Fibroblast of peridontal ligament (primary cell): ENCODE measurements around the gene MAP3K4.

Experiments
- DNase-seq: peaks from one replicate; pipeline ENCODE4 v3.0.0-alpha.2; 2010; ENCODE audit errors: extremely low read depth

MAP3K4 gene, protein sequence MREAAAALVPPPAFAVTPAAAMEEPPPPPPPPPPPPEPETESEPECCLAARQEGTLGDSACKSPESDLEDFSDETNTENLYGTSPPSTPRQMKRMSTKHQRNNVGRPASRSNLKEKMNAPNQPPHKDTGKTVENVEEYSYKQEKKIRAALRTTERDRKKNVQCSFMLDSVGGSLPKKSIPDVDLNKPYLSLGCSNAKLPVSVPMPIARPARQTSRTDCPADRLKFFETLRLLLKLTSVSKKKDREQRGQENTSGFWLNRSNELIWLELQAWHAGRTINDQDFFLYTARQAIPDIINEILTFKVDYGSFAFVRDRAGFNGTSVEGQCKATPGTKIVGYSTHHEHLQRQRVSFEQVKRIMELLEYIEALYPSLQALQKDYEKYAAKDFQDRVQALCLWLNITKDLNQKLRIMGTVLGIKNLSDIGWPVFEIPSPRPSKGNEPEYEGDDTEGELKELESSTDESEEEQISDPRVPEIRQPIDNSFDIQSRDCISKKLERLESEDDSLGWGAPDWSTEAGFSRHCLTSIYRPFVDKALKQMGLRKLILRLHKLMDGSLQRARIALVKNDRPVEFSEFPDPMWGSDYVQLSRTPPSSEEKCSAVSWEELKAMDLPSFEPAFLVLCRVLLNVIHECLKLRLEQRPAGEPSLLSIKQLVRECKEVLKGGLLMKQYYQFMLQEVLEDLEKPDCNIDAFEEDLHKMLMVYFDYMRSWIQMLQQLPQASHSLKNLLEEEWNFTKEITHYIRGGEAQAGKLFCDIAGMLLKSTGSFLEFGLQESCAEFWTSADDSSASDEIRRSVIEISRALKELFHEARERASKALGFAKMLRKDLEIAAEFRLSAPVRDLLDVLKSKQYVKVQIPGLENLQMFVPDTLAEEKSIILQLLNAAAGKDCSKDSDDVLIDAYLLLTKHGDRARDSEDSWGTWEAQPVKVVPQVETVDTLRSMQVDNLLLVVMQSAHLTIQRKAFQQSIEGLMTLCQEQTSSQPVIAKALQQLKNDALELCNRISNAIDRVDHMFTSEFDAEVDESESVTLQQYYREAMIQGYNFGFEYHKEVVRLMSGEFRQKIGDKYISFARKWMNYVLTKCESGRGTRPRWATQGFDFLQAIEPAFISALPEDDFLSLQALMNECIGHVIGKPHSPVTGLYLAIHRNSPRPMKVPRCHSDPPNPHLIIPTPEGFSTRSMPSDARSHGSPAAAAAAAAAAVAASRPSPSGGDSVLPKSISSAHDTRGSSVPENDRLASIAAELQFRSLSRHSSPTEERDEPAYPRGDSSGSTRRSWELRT (N-terminal part only)

DNA sequence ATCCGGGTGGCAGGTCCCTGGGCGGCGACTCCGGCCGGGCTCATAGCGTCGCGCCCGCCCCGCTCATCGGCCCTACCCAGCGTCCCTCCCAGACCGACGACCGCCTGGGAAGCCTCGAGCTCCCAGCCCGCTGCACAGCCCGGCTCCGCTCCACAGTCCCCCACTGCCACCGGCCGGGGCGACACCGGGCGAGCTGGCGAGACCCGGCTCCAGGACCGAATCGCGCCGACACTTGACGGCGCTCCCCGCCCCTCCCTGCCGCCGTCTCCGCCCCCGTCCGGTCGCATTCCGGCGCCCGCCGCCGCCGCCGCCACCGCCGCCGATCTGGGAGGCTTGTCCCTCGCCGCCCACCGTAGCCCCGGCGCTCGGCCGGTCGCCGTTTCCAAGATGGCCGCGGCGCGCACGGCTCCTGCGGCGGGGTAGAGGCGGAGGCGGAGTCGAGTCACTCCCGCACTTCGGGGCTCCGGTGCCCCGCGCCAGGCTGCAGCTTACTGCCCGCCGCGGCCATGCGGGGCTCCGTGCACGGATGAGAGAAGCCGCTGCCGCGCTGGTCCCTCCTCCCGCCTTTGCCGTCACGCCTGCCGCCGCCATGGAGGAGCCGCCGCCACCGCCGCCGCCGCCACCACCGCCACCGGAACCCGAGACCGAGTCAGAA is at the start of gene MAP3K4:
Gene MAP3K4 (plus strand): TSS at position 364 of the 655 bp plus-strand sequence. CDS start 163 bp downstream, at position 527.
- DNase-seq, result peak; percentile 67

DNA sequence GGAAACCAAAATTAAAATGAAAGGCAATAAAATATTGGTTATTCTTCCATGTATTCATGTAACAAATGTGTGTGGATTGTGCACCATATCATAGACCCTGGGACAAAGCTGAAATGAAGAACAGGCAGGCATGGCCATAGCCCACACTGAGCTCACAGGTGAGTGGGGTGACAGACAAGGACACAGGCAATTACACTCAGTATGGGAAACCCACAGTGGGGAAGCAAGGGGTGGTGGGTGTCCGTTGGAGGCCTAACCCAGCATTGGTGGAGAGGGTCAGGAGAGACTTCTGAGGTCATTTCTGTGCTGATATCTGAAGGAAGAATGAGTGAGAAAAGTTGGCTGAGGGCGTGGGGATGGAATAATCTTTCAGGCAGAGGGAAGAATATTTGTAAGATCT is 47.6 kb upstream of the MAP3K4 start:
- no peak for DNase-seq

DNA sequence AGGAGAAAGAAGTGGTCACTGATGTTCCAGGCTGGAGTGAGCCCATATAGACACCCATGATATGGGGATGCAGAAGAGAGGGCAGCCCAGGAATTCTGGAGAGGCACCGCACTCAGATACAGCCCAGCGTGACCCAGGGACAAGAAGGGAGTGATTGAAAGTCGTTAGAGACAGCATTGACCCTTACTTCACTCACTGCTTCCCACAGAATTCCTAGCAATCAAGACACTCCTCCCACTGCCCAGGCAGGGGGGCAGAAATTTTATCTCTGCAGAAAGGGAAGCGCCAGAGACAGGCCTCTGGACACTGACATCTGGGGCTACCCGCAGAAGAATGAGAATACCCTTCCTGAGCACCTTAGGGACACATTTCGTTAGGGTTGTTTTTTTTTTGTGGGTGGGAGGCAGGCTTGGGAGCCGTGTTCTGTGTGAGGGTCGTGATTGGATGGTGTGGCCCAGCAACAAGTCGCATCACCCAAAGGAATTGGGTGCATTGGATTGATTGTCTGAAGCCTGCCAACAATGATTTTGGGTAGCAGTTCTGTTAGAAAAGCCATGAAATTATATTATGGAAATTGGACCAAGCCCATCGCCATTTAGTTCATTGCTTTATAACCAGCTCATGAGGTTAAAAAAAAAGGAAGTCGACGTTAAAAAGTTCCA is 45.9 kb upstream of the MAP3K4 start:
- DNase-seq, result no peak

DNA sequence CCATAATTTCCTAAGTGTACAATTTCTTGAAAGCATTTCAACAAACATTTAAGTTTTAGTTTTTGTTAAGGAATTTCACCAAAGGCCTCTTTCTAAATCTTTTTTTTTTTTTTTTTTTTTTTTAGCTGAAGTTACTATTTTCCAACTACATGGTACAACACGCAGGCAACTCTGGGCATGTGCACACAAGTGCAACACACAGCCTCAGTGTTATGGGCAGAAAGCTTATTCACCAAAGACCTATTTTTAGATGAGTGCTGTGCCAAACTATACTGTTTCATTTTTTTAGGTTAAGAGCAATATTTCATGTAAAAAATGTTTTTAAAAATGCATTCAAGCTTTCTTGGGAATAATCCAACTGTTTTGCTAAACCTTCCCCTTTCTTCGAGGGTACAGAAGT is 42.0 kb upstream of the MAP3K4 start:
- peak; percentile 12 for DNase-seq

DNA sequence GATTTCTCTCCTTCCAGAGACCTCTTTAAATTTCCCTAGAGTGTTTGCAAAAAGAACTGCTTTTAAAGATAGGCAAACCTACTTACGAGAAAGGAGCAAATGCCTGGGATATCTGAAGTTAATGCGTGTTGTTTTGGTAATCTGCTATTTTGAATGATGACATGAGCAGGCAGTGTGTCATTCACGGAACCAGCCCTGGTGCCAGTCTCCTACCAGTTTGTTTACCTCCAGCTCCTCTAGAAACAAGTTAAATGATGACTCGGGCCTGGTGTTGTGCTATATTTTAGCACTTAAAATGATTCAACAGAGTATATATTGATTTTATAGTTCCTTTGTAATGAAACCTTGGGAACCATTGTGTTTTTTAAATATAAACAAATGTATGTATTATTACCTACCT is 41.1 kb upstream of the MAP3K4 start:
- peak; percentile 56 for DNase-seq

DNA sequence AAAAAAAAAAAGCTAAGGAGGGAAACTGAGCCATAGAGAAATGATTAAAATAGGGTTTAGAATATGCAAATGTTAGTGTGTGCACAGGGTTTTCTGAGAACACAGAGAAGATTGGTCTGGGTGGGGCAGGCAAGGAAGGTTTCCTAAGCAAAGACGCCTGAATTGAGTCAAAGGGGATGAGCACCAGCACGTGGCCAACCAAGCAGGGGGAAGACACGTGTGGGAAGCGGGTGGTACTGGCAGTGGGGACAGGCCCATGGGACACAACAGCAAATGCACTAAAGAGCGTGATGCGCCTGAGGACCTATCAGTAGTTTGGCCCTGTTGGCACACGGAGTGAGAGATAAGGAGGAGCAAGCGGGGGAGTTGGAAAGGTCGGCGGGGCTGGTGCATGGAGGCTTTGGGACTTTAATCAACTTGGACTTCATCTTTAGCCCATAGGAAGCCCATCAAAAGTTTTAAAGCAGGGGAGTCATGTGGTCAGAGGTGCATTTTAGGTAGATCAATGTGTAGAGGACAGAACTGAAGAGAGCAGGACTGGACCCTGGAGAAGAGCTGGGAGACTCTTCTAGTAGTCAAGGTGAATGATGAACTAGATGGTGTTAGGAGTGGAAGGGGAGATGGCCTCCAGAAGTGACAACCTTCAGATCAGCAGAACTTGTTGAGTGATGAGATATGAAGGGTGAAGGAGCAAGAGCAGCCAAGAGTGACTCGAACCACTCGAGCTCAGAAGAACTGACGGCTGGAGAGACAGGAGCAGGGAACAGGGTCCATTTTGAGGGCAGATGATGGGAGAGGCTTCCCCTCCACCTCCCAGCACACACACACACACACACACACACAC is 40.2 kb upstream of the MAP3K4 start:
- DNase-seq, result no peak

DNA sequence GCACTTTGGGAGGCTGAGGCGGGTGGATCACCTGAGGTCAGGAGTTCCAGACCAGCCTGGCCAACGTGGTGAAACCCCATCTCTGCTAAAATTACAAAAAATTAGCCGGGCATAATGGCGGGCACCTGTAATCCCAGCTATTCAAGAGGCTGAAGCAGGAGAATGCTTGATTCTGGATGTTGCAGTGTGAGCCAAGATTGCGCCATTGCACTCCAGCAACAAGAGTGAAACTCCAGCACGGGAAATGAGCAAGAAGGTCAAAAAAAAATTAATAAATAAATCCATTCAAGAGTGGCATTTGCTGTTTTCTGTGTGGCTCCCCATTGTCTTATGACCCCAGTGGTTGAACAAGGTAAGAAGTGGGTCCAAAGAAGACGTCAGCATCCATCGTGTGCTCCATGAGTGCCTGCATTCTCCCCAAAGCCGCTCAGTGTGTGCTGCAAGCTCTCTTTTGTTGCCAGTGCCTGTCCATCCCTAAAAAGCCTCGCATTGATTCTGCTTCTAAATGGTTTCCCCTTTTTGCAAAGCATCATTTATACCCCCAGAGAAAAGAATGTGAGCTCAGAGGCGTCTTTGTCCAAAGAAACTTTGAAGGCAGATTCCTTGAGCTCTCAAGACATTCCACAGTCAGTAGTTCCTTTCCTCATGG is 38.8 kb upstream of the MAP3K4 start:
- DNase-seq, result no peak

DNA sequence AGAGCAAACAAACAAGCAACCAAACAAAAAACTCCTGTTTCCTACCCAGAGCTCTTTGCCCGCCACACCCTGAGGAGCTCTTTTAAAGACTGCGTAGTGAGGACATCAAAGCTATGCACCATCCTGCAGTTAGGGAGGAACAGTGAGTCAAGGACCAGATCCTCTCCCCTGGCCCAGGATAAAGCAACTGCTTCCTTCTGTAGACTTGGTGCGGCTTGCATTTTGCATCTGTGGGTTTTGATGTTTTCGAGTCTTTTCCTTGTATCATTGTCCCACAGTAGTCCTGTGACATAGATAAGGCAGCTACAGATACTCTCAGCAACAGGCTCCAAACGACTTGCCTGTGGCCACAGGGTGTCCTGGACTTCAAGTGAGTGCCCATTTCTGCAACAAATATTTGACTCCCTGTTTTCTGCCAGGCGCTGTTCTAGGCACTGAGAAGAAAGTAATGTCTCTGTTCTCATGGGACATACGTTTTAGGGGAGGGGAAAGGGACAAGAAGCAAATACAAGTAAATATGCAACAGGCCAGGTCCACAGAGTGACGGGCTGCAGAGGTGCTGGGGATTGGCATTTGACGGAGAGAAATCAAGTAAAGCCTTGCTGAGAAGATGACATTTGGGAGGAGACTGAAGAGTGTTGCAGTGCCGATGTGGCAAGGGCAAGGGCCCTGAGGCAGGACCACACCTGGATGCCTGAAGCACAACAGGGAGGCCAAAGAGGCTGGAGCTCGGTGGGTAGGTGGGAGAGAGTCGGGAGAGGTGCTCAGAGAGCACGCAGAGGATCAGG is 35.9 kb upstream of the MAP3K4 start:
- DNase-seq, result no peak

DNA sequence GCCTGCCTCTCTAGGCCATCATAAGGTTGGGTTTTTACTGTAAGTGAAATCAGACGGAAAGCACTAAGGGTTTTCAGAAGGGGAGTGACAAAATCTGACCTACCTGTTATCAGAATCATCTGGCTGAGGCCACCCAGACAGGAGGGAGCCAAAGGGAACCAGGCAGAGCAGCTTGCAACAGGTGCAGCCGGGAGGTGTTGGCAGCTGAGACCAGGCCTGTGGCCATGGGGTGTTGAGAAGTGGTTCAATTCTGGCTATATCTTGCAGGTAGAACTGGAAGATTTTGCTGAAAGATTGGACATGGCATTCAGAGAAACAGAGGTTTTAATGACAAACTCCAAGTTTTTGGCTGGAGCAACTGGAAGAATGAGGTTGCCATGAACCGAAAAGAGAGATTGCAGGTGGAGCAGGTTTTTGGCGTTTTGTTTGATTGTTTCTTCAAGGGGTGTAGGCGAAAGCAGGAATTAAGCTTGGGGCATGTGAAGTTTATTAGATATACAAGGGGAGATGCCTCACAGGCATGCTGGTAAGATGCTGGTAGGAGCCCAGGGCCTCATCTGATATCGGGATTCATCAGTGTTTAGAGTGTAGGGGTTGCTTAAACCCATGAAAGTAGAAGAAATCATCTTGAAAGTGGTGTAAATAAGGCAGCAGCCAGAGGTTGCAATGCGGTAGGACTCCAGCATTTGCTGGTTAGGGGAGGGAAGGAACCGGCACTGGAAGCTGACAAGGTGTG is 35.1 kb upstream of the MAP3K4 start:
- DNase-seq, result no peak

DNA sequence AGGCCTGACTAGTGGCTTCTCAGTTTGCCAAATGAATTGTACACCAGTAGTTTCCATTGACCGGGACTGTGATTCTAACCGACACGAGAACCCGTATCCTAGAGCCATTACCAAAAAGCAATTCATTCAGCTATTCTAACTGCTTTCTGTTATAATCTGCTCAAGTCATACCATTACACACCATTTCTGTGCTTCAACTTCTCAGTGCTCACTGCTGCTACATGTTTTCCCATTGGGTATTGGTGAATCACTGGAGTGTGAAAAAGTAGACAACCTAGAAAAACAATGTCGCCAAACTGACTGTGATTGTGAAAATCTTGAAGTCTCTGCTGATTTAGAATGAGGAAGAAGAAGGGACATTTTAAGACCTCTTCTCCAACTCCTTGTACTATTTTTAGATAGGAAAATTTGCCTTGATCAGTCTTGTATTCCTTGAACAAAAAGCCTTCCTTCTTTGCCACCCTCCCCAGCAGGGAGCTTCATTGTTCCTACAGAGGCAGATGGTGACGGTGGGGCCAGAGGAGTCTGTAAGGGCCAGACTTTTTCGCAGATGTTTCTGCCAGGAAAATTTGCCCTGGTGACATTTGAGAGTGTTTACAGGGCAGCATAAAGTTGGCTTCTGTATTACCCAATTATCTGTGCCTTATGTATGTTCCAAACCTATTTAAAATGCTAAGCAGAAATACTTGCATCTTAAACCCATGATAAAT is 31.7 kb upstream of the MAP3K4 start:
- no peak for DNase-seq

DNA sequence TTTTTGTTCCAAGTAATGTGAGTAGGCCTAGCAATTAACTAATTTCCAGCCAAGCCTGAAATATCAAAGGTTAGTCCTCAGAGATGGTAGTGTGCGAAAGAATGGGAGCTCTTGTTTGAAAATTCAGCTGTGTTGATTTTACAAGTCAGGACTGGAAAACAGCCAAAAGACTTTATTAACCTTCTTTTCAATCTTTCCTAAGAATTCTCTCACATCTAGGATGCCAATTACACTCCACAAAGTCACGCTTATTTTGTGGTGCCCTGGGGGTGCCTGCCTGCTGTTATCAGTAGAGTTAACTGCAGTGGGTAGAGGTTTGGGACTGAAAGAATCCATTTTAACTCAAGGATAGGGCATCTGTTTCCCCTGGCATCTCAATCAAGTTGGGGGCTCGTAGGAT is 30.7 kb upstream of the MAP3K4 start:
- DNase-seq, result no peak

DNA sequence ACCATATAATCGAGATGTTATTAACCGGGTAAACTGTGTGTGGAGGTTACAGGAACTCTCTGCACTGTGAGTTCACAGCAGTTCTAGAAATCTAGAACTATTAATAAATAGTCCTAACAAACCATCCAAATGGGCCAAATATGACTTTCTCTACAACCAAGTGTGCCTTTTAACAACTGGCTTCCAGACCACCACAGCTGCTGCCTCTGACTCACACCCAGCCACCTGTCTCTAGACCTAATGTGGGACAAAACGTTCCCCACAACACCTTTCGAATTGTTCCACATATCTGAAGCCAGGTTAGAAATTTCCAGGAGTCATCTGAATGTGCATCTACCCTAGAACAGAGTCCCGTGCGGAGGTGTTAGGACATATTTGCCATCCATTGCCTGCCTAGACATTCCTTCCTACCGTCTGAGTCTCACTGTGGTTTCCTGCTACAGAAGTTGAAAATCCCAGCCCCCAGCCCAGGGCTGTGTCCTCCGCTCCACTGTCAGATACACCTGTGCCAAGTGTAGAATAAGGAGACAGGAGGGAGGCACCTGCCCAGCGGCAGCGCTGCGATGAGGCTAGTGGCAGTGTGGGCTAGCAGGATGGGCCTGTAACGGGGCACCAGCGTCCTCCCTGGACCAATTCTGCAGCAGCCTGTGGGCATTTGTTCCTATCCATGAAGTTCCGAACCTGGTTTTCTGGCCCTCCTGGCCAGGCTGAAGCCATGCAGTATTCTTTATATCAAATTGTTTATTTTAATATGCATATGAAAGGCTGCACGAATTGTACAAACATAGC is 28.5 kb upstream of the MAP3K4 start:
- no peak for DNase-seq

DNA sequence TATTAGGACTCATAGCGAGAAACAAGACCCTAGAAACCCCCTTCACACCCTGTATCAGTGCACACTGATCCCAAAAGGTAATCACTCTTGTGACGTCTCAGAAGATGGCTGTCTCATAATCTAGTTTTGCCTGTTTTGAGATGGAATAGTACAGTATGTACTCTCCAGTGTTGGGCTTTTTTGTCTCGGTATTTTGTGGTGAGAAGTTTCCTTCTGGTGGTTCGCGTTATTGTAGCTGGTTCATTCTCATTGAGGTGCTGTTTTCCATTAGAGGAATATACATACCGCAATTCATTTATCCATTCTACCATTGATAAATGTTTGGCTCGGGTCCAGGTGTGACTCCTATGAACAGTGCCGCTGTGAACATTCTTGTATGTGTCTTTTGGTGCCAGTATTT is 27.9 kb upstream of the MAP3K4 start:
- no peak for DNase-seq

DNA sequence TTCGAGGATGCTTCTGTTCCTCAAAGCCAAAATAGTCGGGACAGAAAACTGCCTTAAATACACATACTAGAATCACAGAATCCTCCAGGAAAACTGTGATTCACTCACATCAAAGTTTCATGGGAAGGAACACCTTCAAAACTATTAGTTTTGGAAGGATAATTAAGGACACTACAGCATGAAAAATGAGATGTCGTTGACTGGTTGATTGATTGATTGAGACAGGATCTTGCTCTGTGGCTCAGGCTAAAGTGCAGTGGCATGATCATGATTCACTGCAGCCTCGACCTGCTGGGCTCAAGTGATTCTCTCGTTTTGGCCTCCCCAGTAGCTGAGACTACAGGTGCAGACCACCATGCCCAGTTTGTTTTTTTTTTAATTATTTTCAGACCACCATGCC is 25.7 kb upstream of the MAP3K4 start:
- no peak for DNase-seq

DNA sequence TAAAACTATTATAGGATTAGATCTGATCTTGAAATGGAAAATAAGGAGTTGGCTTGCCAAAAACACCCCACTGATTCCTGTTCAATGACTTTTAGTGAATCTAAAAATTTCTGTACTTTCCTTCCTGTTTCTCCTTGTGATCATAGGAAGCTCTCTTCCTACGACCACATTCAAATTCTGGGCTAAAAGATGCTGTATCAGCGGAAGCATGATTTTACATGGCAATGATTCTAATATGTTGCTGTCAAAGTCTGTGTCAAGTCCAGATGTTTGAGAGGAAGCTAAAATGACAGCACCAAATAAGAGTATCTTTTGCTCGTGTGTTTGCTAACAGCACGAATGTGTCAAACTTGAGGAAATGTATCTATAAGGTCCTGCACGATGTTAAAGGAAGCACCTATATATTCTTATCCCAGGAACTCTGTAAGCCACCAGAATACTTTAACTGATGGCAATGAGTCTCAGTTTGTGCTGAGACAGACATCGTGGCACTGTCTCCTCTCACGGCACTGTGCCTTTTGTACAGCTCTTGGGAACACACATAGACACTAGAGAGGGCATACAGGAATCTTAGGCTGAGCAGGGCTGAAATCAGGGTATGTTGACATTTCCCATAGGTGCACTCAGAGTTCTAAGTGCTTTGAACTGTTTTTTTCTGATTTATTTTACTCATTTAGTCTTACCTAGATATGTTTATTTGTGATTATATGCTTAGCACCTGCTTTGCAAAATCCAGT is 24.9 kb upstream of the MAP3K4 start:
- no peak for DNase-seq

DNA sequence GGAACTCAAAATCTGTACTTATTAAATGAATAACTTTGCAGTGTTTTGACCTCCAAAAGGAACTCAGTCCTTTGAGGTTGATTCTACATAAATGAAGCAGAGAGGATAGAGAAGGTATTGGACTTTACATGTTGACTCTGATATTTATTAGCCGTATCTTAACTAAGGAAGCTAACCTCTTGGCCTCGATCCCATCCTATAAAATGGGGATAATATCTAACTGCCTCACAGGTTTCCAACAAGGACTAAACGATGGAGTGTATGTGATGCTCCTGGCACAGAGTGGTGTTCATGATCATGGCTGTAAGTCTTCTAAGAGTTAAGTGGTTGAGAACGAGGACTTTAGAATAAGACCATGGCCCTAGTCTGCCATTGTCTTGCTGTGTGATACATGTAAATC is 24.2 kb upstream of the MAP3K4 start:
- DNase-seq, result no peak
